Retinal pigment epithelial cell (primary cell): ENCODE data around the gene PDZD2.

Experiments used
- DNase-seq: peaks from one replicate; pipeline ENCODE4 v3.0.0-alpha.2; 2010; ENCODE audit warnings: low read depth
- H3K4me3 ChIP-seq: 2 replicates; pipeline ENCODE4 v1.5.1; 2011; ENCODE audit warnings: mild to moderate bottlenecking, low read length, control low read depth, moderate library complexity
- CTCF ChIP-seq: conservative IDR thresholded peaks from 2 replicates; pipeline ENCODE4 v1.5.1; 2011; ENCODE audit warnings: low read depth, low read length, control low read depth, inconsistent platforms

The PDZD2 gene

GRCh38 chr5:31913808-31914207 is 274.9 kb downstream of the PDZD2 start:
- TF ChIP-seq CTCF, result no peak
- no peak for DNase-seq

GRCh38 chr5:31916327-31916726 is 277.4 kb downstream of the PDZD2 start:
- no peak for TF ChIP-seq CTCF
- no peak for DNase-seq
- H3K4me3 ChIP-seq, result no peak overlapping the region

More at GRCh38 chr5:31913808-31914207, 274.9 kb downstream of the PDZD2 start:
- no peak overlapping the region for H3K4me3 ChIP-seq

GRCh38 chr5:31918739-31919138 is 279.8 kb downstream of the PDZD2 start:
- no peak for TF ChIP-seq CTCF
- H3K4me3 ChIP-seq, result no peak overlapping the region
- peak; percentile 30 for DNase-seq

GRCh38 chr5:31921852-31922305 is 282.9 kb downstream of the PDZD2 start:
- H3K4me3 ChIP-seq, result no peak overlapping the region
- TF ChIP-seq CTCF, result no peak
- DNase-seq, result peak; percentile 48

- no peak for TF ChIP-seq CTCF
- H3K4me3 ChIP-seq, result no peak overlapping the region
- no peak for DNase-seq
Measured at GRCh38 chr5:31924005-31924404, 285.1 kb downstream of the PDZD2 start.

- DNase-seq, result no peak
- no peak overlapping the region for H3K4me3 ChIP-seq
- no peak for TF ChIP-seq CTCF
Measured at GRCh38 chr5:31931874-31932273, 292.9 kb downstream of the PDZD2 start.

- no peak for TF ChIP-seq CTCF
- no peak overlapping the region for H3K4me3 ChIP-seq
- no peak for DNase-seq
Measured at GRCh38 chr5:31934156-31934555, 295.2 kb downstream of the PDZD2 start.
